CD14-positive monocyte (primary cell): ENCODE results near the gene EXOSC5. TPM values are rescaled to one million over a fixed set of nuclear protein-coding genes. Genes with fewer than 3 reads are reported as not detected.

Source experiments
- DNase-seq, 3 donors: peaks; one replicate each; pipeline ENCODE4 v3.0.0-alpha.2; 2011 to 2022
- H2AFZ ChIP-seq: 2 replicates; pipeline ENCODE4 v1.6.0; 2012; ENCODE audit warnings: mild to moderate bottlenecking, low read depth, low read length, inconsistent platforms; ENCODE audit not compliant: insufficient read depth, poor library complexity, severe bottlenecking
- H3K27ac ChIP-seq, 2 donors: 1 replicate in 1 of 2; 2 replicates in 1 of 2; pipeline ENCODE4 v1.5.1; 2012 to 2013; ENCODE audit warnings: low read length in 2 of 2, control low read depth in 1 of 2, inconsistent platforms in 1 of 2, low read depth in 1 of 2, mild to moderate bottlenecking in 1 of 2
- H3K27me3 ChIP-seq, 2 donors: one replicate each; pipeline versions ENCODE4 v1.6.0 to v1.6.1; 2011 to 2013; ENCODE audit warnings: low read length in 2 of 2; ENCODE audit not compliant: control insufficient read depth in 2 of 2, insufficient read depth in 2 of 2
- H3K36me3 ChIP-seq, 2 donors: replicated peaks in 1 of 2; 1 replicate in 1 of 2; 2 replicates in 1 of 2; pipeline versions ENCODE4 v1.5.1 to v1.6.1; 2012 to 2013; ENCODE audit warnings: low read length in 2 of 2, control low read depth in 1 of 2, inconsistent platforms in 1 of 2, mild to moderate bottlenecking in 1 of 2; ENCODE audit not compliant: insufficient read depth in 2 of 2, control insufficient read depth in 1 of 2
- H3K4me1 ChIP-seq, 2 donors: 1 replicate in 1 of 2; 2 replicates in 1 of 2; pipeline versions ENCODE4 v1.5.1 to v1.6.1; 2012 to 2013; ENCODE audit warnings: low read length in 2 of 2, control low read depth in 1 of 2, inconsistent platforms in 1 of 2, mild to moderate bottlenecking in 1 of 2, moderate library complexity in 1 of 2; ENCODE audit not compliant: insufficient read depth in 2 of 2, control insufficient read depth in 1 of 2
- H3K4me2 ChIP-seq: replicated peaks from 2 replicates; pipeline ENCODE3; 2012; ENCODE audit warnings: low read length, moderate library complexity, mild to moderate bottlenecking; ENCODE audit not compliant: poor library complexity, severe bottlenecking; ENCODE audit errors: extremely low read depth
- H3K4me3 ChIP-seq, 3 experiments: fragments of 200-600 bp in 1 of 3; sonication (generic) in 1 of 3; replicated peaks in 1 of 3; 1 replicate in 2 of 3; 2 replicates in 1 of 3; pipeline ENCODE4 v1.5.1; 2011 to 2013; ENCODE audit warnings: low read length in 3 of 3, mild to moderate bottlenecking in 3 of 3, control low read depth in 2 of 3, low read depth in 2 of 3, inconsistent platforms in 1 of 3, moderate library complexity in 1 of 3
- H3K79me2 ChIP-seq: 2 replicates; pipeline ENCODE4 v1.6.0; 2012; ENCODE audit warnings: mild to moderate bottlenecking, control low read depth, inconsistent platforms, low read length, moderate library complexity; ENCODE audit not compliant: insufficient read depth
- H3K9ac ChIP-seq: 2 replicates; pipeline ENCODE4 v1.6.0; 2017; ENCODE audit warnings: low read length, mild to moderate bottlenecking; ENCODE audit not compliant: insufficient read depth, poor library complexity, severe bottlenecking
- H3K9me3 ChIP-seq, 2 donors: replicated peaks in 1 of 2; 1 replicate in 1 of 2; 2 replicates in 1 of 2; pipeline versions ENCODE4 v1.5.1 to v1.6.1; 2012 to 2013; ENCODE audit warnings: low read length in 2 of 2, control low read depth in 1 of 2; ENCODE audit not compliant: control insufficient read depth in 1 of 2, insufficient read depth in 1 of 2
- H4K20me1 ChIP-seq: 2 replicates; pipeline ENCODE4 v1.6.0; 2012; ENCODE audit warnings: mild to moderate bottlenecking, low read length, control low read depth, moderate library complexity; ENCODE audit not compliant: insufficient read depth
- H3K27ac Mint-ChIP-seq, 7 donors: one replicate each; pipeline ENCODE4 v1.8.0; 2020; ENCODE audit warnings: mild to moderate bottlenecking in 7 of 7, mixed read lengths in 7 of 7, moderate library complexity in 6 of 7, inconsistent platforms in 2 of 7
- H3K27me3 Mint-ChIP-seq, 3 donors: one replicate each; pipeline ENCODE4 v1.8.0; 2021 to 2022; ENCODE audit warnings: low read depth in 3 of 3, mild to moderate bottlenecking in 3 of 3, mixed read lengths in 3 of 3, moderate library complexity in 3 of 3, inconsistent platforms in 1 of 3
- H3K36me3 Mint-ChIP-seq, 2 donors: one replicate each; pipeline ENCODE4 v1.8.0; 2020; ENCODE audit warnings: mixed read lengths in 2 of 2, inconsistent platforms in 1 of 2, mild to moderate bottlenecking in 1 of 2
- H3K4me1 Mint-ChIP-seq: one replicate; pipeline ENCODE4 v1.8.0; 2020; ENCODE audit warnings: mild to moderate bottlenecking, mixed read lengths
- H3K4me3 Mint-ChIP-seq, 2 donors: one replicate each; pipeline ENCODE4 v1.8.0; 2020; ENCODE audit warnings: mild to moderate bottlenecking in 2 of 2, mixed read lengths in 2 of 2, moderate library complexity in 1 of 2
- H3K9me3 Mint-ChIP-seq, 7 donors: one replicate each; pipeline ENCODE4 v1.8.0; 2020 to 2022; ENCODE audit warnings: mixed read lengths in 7 of 7, mild to moderate bottlenecking in 6 of 7, moderate library complexity in 6 of 7, inconsistent platforms in 2 of 7
- CTCF ChIP-seq: fragments of 200-600 bp; IDR thresholded peaks from one replicate; pipeline ENCODE4 v1.8.0; 2022; ENCODE audit warnings: antibody characterized with exemption, mild to moderate bottlenecking
- WGBS: methylation state at CpG from one replicate; pipeline ENCODE4 v1.1.5; 2013; ENCODE audit warnings: missing lambda C conversion rate; ENCODE audit not compliant: insufficient coverage; 5-methylcytosine and 5-hydroxymethylcytosine counted together
- intact Hi-C, 2 donors: fragments of 100-400 bp; cut with micrococcal nuclease; formaldehyde crosslinking; loops; one replicate each; pipeline versions ENCODE4 v1.15.0 to v1.15.1; 2023
- polyA plus RNA-seq, 3 donors: library from polyadenylated mRNA; depleted of rRNA in 1 of 3; unstranded in 2 of 3; stranded (reverse) in 1 of 3; fragments of 300-500 nt in 2 of 3; fragments of >200 nt in 1 of 3; fragmentation: Illumina TruSeq in 2 of 3; gene quantifications; 1 replicate in 2 of 3; 2 replicates in 1 of 3; pipeline ENCODE4 v1.2.3, GENCODE V29; 2012 to 2021

The EXOSC5 gene
- polyA plus RNA-seq, 3 donors = 24.0 to 58.7 (median 40.5) TPM

GRCh38 chr19:41399525-41399924, 2.4 kb upstream of the EXOSC5 start:
- no peak for TF ChIP-seq CTCF
- Histone ChIP-seq H3K27ac (no peak overlapping the region), H3K9ac (no peak overlapping the region), H3K4me1 (peaks cover 27 to 29% of the 10 kb centered on the region in 2 donors), H3K9me3 (no peaks in the 10 kb centered on the region), H3K27me3 (no peaks in the 10 kb centered on the region), H3K79me2 (peaks cover 90% of the 10 kb centered on the region), H3K36me3 (peaks cover 11 to 26% of the 10 kb centered on the region in 2 donors), H4K20me1 (peaks cover 7% of the 10 kb centered on the region), H3K4me2 (no peak overlapping the region), H2AFZ (no peak overlapping the region), H3K4me3 (no peak overlapping the region)
- peak overlapping the region in 4 of 7 donors; percentile 14 to 87 (median 32) for H3K27ac Mint-ChIP-seq
- no peak overlapping the region for H3K4me3 Mint-ChIP-seq
- peaks cover 39% of the 10 kb centered on the region for H3K4me1 Mint-ChIP-seq
- intact Hi-C loops = loop anchor here (1.0 to 5.0 kb wide), 3 partner anchors 8 to 37 kb away; partner anchors contain the start of gene B9D2 (in 1 of the 2)
- H3K27me3 Mint-ChIP-seq = no peaks in the 10 kb centered on the region
- WGBS = 100% methylated on average over 2 of the region's 2 CpGs
- H3K9me3 Mint-ChIP-seq = no peaks in the 10 kb centered on the region
- no peak for DNase-seq
- peaks cover 15 to 31% of the 10 kb centered on the region in 2 donors for H3K36me3 Mint-ChIP-seq

- Histone ChIP-seq H3K4me1 (peaks cover 27 to 29% of the 10 kb centered on the region in 2 donors), H3K4me2 (peak overlapping the region; percentile 88), H2AFZ (no peak overlapping the region), H3K9me3 (no peaks in the 10 kb centered on the region), H3K9ac (no peak overlapping the region), H3K27me3 (no peaks in the 10 kb centered on the region), H3K27ac (peak overlapping the region in 1 of 2 donors; percentile 97), H3K36me3 (peaks cover 11 to 26% of the 10 kb centered on the region in 2 donors), H3K4me3 (peak overlapping the region in 1 of 3 experiments; percentile 95), H4K20me1 (peaks cover 7% of the 10 kb centered on the region), H3K79me2 (peaks cover 90% of the 10 kb centered on the region)
- H3K27me3 Mint-ChIP-seq = no peaks in the 10 kb centered on the region
- WGBS = 100% methylated on average over 2 of the region's 3 CpGs
- H3K27ac Mint-ChIP-seq = peak overlapping the region in 5 of 7 donors; percentile 64 to 100 (median 98)
- peaks cover 39% of the 10 kb centered on the region for H3K4me1 Mint-ChIP-seq
- no peak for TF ChIP-seq CTCF
- no peaks in the 10 kb centered on the region for H3K9me3 Mint-ChIP-seq
- intact Hi-C loops = loop anchor here (1.0 to 5.0 kb wide), 3 partner anchors 8 to 37 kb away; partner anchors contain the start of gene B9D2 (in 1 of the 2)
- H3K4me3 Mint-ChIP-seq = peak overlapping the region in 1 of 2 donors; percentile 97
- peaks cover 15 to 31% of the 10 kb centered on the region in 2 donors for H3K36me3 Mint-ChIP-seq
- DNase-seq = no peak
Measured at GRCh38 chr19:41399091-41399490, 1.9 kb upstream of the EXOSC5 start.
